Measurements from ENCODE around the gene HELZ2.
"Not testable (repeated sequence)": the region's sequence is repeated elsewhere in the genome, so short reads cannot be mapped to it uniquely, and the experiment has no call there.

Gene HELZ2

DNA sequence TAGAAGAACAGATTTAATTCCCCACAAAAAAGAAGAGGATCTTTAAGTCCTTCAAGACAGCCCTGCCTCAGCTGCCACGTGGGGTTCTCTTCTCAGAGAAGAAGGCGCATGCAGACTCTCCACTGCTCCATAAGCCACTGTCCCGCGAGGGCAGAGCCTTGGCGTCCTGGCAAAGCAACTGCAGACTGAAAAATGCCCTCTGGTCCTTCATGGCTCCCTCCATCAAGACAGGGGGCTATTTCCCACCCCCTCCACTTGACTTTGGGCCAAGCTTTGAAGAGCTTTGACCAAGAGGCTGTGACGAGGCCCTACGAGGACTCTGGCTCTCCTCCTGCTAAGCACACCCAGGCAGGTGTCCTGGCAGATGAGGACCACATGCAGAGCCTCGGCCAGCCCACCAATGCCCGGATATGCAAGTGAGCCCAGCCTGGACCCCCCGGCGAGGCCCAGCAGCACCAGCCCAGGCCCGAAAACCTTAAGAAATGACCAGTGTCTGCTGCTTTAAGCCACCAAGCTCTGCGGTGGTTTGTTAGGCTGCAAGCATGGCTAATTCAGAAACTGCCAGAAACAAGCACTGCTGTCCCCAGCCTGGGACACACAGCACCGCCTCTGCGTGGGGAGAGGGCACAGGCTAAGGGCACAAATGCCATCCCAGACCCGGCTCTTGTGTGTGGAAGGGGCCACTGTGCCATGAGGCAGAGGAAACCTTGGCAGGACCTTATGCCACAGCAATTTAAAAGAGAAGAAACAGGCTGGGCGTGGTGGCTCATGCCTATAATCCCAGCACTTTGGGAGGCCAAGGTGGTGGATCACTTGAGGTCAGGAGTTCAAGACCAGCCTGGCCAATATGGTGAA lies 36.8 kb upstream of the HELZ2 start:
- in situ Hi-C loops (cut with HindIII; ENCODE audit: low sequenced_read_pairs), result no loop called here
- DNase-seq (ENCODE audit: low read depth), result no peak
- H3K4me3 ChIP-seq (ENCODE audit: low read depth, low read length), result no peak overlapping the region
- TF ChIP-seq, protein P1, sequence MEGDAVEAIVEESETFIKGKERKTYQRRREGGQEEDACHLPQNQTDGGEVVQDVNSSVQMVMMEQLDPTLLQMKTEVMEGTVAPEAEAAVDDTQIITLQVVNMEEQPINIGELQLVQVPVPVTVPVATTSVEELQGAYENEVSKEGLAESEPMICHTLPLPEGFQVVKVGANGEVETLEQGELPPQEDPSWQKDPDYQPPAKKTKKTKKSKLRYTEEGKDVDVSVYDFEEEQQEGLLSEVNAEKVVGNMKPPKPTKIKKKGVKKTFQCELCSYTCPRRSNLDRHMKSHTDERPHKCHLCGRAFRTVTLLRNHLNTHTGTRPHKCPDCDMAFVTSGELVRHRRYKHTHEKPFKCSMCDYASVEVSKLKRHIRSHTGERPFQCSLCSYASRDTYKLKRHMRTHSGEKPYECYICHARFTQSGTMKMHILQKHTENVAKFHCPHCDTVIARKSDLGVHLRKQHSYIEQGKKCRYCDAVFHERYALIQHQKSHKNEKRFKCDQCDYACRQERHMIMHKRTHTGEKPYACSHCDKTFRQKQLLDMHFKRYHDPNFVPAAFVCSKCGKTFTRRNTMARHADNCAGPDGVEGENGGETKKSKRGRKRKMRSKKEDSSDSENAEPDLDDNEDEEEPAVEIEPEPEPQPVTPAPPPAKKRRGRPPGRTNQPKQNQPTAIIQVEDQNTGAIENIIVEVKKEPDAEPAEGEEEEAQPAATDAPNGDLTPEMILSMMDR (IDR thresholded peaks at IDR 0.05; ENCODE audit: low read depth, low read length, missing control alignments), result no peak

DNA sequence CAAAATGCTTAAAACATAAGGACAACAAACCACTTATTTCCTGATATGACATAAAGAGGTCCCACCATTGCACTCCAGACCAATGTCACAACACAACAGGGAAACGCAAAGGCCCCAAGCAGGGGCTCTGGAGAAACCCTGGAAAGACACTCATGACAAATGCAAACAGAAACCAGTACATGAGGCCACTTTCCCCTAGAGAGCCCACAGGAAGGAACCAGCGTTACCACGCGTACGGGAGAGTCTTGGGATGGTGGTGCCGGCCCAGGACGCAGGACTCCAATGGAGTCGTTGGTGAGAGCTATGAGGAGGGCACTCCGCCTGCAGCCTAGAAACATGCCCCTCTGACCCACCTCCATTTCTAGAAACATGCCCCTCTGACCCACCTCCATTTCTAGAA lies 32.6 kb upstream of the HELZ2 start:
- TF ChIP-seq, protein P1 (IDR thresholded peaks at IDR 0.05; ENCODE audit: low read depth, low read length, missing control alignments), result no peak
- in situ Hi-C loops (cut with HindIII; ENCODE audit: low sequenced_read_pairs), result no loop called here
- DNase-seq (ENCODE audit: low read depth), result no peak
- H3K4me3 ChIP-seq (ENCODE audit: low read depth, low read length), result no peak overlapping the region

DNA sequence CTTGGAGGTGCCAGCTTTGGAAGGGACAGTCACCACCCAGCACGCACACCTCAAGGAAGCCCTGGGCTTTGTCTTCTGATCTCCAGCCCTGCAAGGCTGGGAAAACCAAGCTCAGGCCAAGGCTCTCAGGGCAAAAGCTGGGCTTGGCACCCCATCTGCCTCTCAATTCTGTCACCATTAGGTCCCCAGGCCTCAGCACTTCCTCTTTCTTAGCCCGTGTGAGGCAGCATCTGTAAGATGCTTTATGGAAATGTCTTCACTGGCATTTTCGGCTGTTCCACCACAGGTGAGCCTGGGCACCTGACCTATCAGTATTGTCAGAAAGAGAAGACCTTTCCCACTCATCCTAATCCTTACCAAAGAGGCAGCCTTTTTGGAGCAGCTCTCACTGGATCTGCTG lies 28.3 kb upstream of the HELZ2 start:
- in situ Hi-C loops (cut with HindIII; ENCODE audit: low sequenced_read_pairs), result no loop called here
- no peak overlapping the region for H3K4me3 ChIP-seq (ENCODE audit: low read depth, low read length)
- TF ChIP-seq, protein P1 (IDR thresholded peaks at IDR 0.05; ENCODE audit: low read depth, low read length, missing control alignments), result no peak
- DNase-seq (ENCODE audit: low read depth), result no peak

DNA sequence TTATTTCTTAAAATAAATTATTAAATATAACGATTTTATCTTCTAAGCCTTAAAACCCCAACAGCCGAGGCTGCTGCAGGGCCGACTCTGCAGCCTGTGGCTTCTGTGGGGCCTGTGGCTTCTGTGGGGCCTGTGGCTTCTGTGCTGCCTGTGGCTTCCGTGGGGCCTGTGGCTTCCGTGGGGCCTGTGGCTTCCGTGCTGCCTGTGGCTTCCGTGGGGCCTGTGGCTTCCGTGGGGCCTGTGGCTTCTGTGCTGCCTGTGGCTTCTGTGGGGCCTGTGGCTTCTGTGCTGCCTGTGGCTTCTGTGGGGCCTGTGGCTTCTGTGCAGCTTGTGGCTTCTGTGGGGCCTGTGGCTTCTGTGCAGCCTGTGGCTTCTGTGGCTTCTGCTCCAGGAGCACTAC lies 27.6 kb upstream of the HELZ2 start:
- in situ Hi-C loops (cut with HindIII; ENCODE audit: low sequenced_read_pairs); DNase-seq (ENCODE audit: low read depth): not testable (repeated sequence)

DNA sequence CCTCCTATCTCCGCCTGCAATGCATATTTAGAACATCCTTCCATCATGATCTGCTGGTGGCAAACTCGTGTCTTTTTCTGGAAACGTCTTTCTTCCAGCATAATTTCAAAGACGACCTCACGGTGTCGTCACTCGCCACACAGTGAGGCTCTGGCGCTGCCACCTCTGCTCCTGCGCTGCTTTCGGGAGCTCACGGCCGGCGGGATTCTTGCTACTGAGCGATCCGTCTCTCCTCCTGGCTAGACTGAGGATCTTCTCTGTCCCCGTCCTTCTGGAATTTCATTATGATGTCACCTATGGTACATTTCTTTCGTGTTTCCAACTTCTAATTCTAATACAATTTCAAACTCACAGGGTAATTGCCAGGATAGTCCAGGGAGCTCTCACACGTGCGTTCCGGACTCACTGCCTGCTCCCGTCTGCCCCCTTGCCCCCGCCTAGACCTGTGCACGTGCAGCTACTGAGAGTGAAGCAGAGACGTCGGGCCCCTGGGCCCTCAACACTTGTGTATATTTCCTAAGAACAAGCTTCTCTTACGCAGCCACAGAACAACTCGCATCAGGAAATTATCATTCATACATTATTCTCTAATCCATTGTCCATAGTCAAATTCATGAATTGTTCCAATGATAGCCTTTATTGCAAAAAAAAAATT lies 25.5 kb upstream of the HELZ2 start:
- in situ Hi-C loops (cut with HindIII; ENCODE audit: low sequenced_read_pairs), result no loop called here
- H3K4me3 ChIP-seq (ENCODE audit: low read depth, low read length), result no peak overlapping the region
- TF ChIP-seq, protein P1 (IDR thresholded peaks at IDR 0.05; ENCODE audit: low read depth, low read length, missing control alignments), result no peak
- no peak for DNase-seq (ENCODE audit: low read depth)

More for the DNA sequence above, 27.6 kb upstream of the HELZ2 start:
- not testable (repeated sequence) for H3K4me3 ChIP-seq (ENCODE audit: low read depth, low read length)

DNA sequence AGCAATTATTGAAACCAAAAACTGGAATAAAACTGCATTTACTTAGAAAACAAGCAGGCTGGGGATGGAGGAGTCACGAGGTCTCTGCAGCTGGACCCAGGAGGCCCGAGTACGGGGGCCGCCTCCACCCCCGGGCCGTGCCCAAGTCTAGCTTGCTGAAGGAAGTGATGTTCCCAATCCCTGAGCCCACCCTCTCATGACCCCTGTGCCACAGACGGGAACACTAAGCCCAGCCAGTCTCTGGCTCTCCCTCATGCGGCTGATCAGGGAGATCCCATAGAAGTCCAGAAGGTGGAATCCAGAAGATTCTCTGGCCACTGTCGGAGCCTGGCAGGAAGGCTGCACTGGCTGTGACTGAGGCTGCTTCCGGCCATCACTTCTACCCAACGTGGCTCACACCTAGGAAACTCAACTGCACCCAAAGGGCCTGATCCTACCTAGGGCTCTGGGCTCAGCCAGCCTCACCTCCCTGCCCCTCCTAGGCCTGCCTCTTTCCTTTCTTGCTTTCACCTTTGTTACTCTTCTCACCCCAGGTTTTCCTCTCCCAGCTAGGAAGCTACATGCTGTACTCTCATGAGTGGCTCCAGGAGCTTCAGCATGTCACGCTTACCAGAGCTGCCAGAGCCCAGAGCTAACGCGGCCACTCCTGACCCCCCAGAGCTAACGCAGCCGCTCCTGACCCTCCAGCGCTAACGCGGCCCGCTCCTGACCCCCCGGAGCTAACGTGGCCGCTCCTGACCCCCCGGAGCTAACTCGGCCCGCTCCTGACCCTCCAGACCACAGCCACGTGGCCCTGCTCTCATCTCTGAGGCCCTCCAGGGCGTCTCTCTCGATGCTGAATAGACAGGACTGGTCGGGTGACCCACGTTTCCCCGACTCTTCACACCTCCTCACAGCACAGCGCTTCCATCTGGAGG lies 24.7 kb upstream of the HELZ2 start:
- DNase-seq (ENCODE audit: low read depth), result no peak
- TF ChIP-seq, protein P1 (IDR thresholded peaks at IDR 0.05; ENCODE audit: low read depth, low read length, missing control alignments), result no peak
- in situ Hi-C loops (cut with HindIII; ENCODE audit: low sequenced_read_pairs), result no loop called here
- H3K4me3 ChIP-seq (ENCODE audit: low read depth, low read length), result no peak overlapping the region
